IMR-90 (cell line): Measurements from ENCODE around the gene MRPL1. TPM values are rescaled to one million over a fixed set of nuclear protein-coding genes. Genes with fewer than 3 reads are reported as not detected.

ENCODE experiments used
- ATAC-seq: fragments of 200-7000 bp; cut with Tn5 transposase; 2 replicates; pipeline ENCODE4 v1.9.1; 2020; ENCODE audit warnings: low read depth, mild to moderate bottlenecking, moderate library complexity
- BruUV-seq: library from RNA; stranded (reverse); fragments of 400-500 nt; replicated peaks from 2 replicates; lab custom pipeline; 2021; lab: Mats Ljungman, UMichigan
- CTCF ChIA-PET: fragments of 300-600 bp; formaldehyde crosslinking; extraction: SDS; loops from one replicate; lab custom pipeline; 2021; ENCODE audit warnings: antibody characterized with exemption; lab: Yijun Ruan, JAX
- POLR2A ChIA-PET: fragments of 300-600 bp; sonication (Branson Sonifier 250); formaldehyde crosslinking; loops from one replicate; lab custom pipeline; 2022; ENCODE audit warnings: antibody characterized with exemption; ENCODE audit not compliant: unreplicated experiment; lab: Charles Lee
- DNase-seq: peaks from one replicate; pipeline ENCODE4 v3.0.0; 2013
- H2AFZ ChIP-seq: replicated peaks from 2 replicates; pipeline ENCODE3; 2013; ENCODE audit warnings: low read length, mild to moderate bottlenecking; ENCODE audit not compliant: poor library complexity
- H2AK5ac ChIP-seq: 2 replicates; pipeline ENCODE4 v1.6.1; 2013; ENCODE audit warnings: low read depth, low read length, inconsistent platforms
- H2AK9ac ChIP-seq: replicated peaks from 2 replicates; pipeline ENCODE3; 2013; ENCODE audit warnings: mild to moderate bottlenecking, low read depth, low read length, moderate library complexity; ENCODE audit not compliant: poor library complexity
- H2BK120ac ChIP-seq: 2 replicates; pipeline ENCODE4 v1.6.1; 2013; ENCODE audit warnings: low read depth, low read length, inconsistent platforms
- H2BK15ac ChIP-seq: 3 replicates; pipeline ENCODE4 v1.6.1; 2013; ENCODE audit warnings: low read depth, low read length, inconsistent platforms
- H2BK20ac ChIP-seq: 2 replicates; pipeline ENCODE4 v1.6.1; 2013; ENCODE audit warnings: low read depth, mild to moderate bottlenecking, inconsistent platforms, low read length, moderate library complexity
- H2BK5ac ChIP-seq: 2 replicates; pipeline ENCODE4 v1.6.1; 2013; ENCODE audit warnings: mild to moderate bottlenecking, low read depth, low read length, inconsistent platforms; ENCODE audit not compliant: poor library complexity, severe bottlenecking
- H3K14ac ChIP-seq: replicated peaks from 2 replicates; pipeline ENCODE4 v1.6.1; 2013; ENCODE audit warnings: low read depth, low read length, inconsistent platforms
- H3K18ac ChIP-seq: 2 replicates; pipeline ENCODE4 v1.6.1; 2013; ENCODE audit warnings: low read depth, low read length, control low read depth
- H3K23ac ChIP-seq: 2 replicates; pipeline ENCODE4 v1.6.1; 2013; ENCODE audit warnings: low read depth, low read length, inconsistent platforms
- H3K27ac ChIP-seq: 2 replicates; pipeline ENCODE4 v1.5.1; 2013; ENCODE audit warnings: mild to moderate bottlenecking, control low read depth, low read length; ENCODE audit not compliant: insufficient read depth
- H3K27me3 ChIP-seq: 2 replicates; pipeline ENCODE4 v1.6.1; 2013; ENCODE audit warnings: low read length; ENCODE audit not compliant: control insufficient read depth, insufficient read depth
- H3K36me3 ChIP-seq: 2 replicates; pipeline ENCODE4 v1.6.1; 2013; ENCODE audit warnings: low read length, mixed read lengths; ENCODE audit not compliant: control insufficient read depth, insufficient read depth
- H3K4ac ChIP-seq: 2 replicates; pipeline ENCODE4 v1.6.1; 2013; ENCODE audit warnings: low read depth, low read length, inconsistent platforms
- H3K4me1 ChIP-seq: 2 replicates; pipeline ENCODE4 v1.6.1; 2013; ENCODE audit warnings: low read length, mixed read lengths; ENCODE audit not compliant: control insufficient read depth, insufficient read depth
- H3K4me2 ChIP-seq: 2 replicates; pipeline ENCODE4 v1.6.1; 2013; ENCODE audit warnings: low read depth, mild to moderate bottlenecking, control low read depth, low read length, moderate library complexity
- H3K4me3 ChIP-seq: 2 replicates; pipeline ENCODE4 v1.5.1; 2013; ENCODE audit warnings: low read depth, mild to moderate bottlenecking, control low read depth, low read length, moderate library complexity; ENCODE audit not compliant: insufficient read depth
- H3K56ac ChIP-seq: 2 replicates; pipeline ENCODE4 v1.6.1; 2013; ENCODE audit warnings: low read length, inconsistent platforms; ENCODE audit not compliant: insufficient read depth; ENCODE audit errors: extremely low read depth
- H3K79me1 ChIP-seq, 2 experiments: 2 replicates each; pipeline ENCODE4 v1.6.1; 2013; ENCODE audit warnings: low read length in 2 of 2, inconsistent platforms in 1 of 2, low read depth in 1 of 2
- H3K9ac ChIP-seq: 2 replicates; pipeline ENCODE4 v1.6.1; 2013; ENCODE audit warnings: low read depth, low read length, control low read depth
- H3K9me1 ChIP-seq: 2 replicates; pipeline ENCODE4 v1.6.1; 2013; ENCODE audit warnings: low read length, inconsistent platforms; ENCODE audit not compliant: insufficient read depth
- H3K9me3 ChIP-seq: 2 replicates; pipeline ENCODE4 v1.6.1; 2013; ENCODE audit warnings: low read length; ENCODE audit not compliant: control insufficient read depth, insufficient read depth
- H4K20me1 ChIP-seq: 2 replicates; pipeline ENCODE4 v1.6.1; 2013; ENCODE audit warnings: low read length, inconsistent platforms; ENCODE audit not compliant: insufficient read depth
- H4K5ac ChIP-seq: 2 replicates; pipeline ENCODE4 v1.6.1; 2013; ENCODE audit warnings: mild to moderate bottlenecking, low read depth, low read length, control low read depth
- H4K8ac ChIP-seq, 2 experiments: 2 replicates each; pipeline ENCODE4 v1.6.1; 2013; ENCODE audit warnings: low read depth in 2 of 2, low read length in 2 of 2, control low read depth in 1 of 2, inconsistent platforms in 1 of 2
- H4K91ac ChIP-seq: 2 replicates; pipeline ENCODE4 v1.6.1; 2013; ENCODE audit warnings: low read depth, low read length, inconsistent platforms; ENCODE audit not compliant: insufficient read depth
- POLR2A ChIP-seq: IDR thresholded peaks from 2 replicates; pipeline ENCODE4 v1.6.1; 2012; ENCODE audit warnings: mild to moderate bottlenecking, low read depth, low read length
- RCOR1 ChIP-seq: IDR thresholded peaks from 2 replicates; pipeline ENCODE4 v1.6.1; 2012; ENCODE audit warnings: mild to moderate bottlenecking, low read length, improper control_type of control experiment; ENCODE audit not compliant: insufficient replicate concordance
- SMC3 ChIP-seq: fragments of 150-350 bp; IDR thresholded peaks from 2 replicates; pipeline ENCODE4 v1.6.1; 2016; ENCODE audit warnings: low read depth, mild to moderate bottlenecking, antibody characterized with exemption, low read length, moderate library complexity
- WGBS, 2 experiments: methylation state at CpG; one replicate each; pipeline versions ENCODE4 v1.1.5 to v1.1.7; 2013; ENCODE audit warnings: missing lambda C conversion rate in 2 of 2; ENCODE audit not compliant: insufficient read length in 1 of 2; ENCODE audit errors: extremely low coverage in 2 of 2; 5-methylcytosine and 5-hydroxymethylcytosine counted together
- dilution Hi-C: fragments of 300-500 bp; cut with HindIII; formaldehyde crosslinking; loops from one replicate; pipeline ENCODE4 v1.14.3; 2018; ENCODE audit warnings: low sequenced_read_pairs; ENCODE audit not compliant: unreplicated experiment
- in situ Hi-C: fragments of 300-500 bp; cut with MboI; formaldehyde crosslinking; loops from 3 replicates; pipeline ENCODE4 v1.14.3; 2019; ENCODE audit warnings: low sequenced_read_pairs, inconsistent platforms, mixed read lengths
- intact Hi-C: fragments of 100-400 bp; cut with micrococcal nuclease; formaldehyde crosslinking; loops from 2 replicates; pipeline ENCODE4 v1.10.0; 2022
- polyA plus RNA-seq, 3 experiments: library from polyadenylated mRNA; depleted of rRNA; stranded (reverse); fragments of >200 nt; gene quantifications; 2 replicates each; pipeline ENCODE4 v1.2.3, GENCODE V29; 2012; ENCODE audit warnings: low replicate concordance in 1 of 3
- total RNA-seq: library from RNA; depleted of rRNA; stranded (reverse); fragments of >200 nt; gene quantifications from 2 replicates; pipeline ENCODE4 v1.2.3, GENCODE V29; 2012

MRPL1 gene
- total and polyA plus RNA-seq, 2 of the 4 experiments (the other 2 are of a cell fraction): 13.4 to 22.5 TPM

- ChIA-PET POLR2A (no interaction called here), CTCF (no interaction called here)
- ATAC-seq (no peak), DNase-seq (no peak)
- TF ChIP-seq POLR2A: no peak
- TF ChIP-seq SMC3: no peak
- TF ChIP-seq RCOR1: no peak
- no peak overlapping the region for H2AFZ ChIP-seq
- BruUV-seq: no TSS peak
- H2BK20ac ChIP-seq: no peak overlapping the region
- in situ Hi-C loops (no loop called here), dilution Hi-C loops (no loop called here), intact Hi-C loops (loop anchor here (5.0 kb wide), 2 partner anchors 39 to 119 kb away; no protein-coding TSS in a partner anchor)
- no peak overlapping the region for H3K4me3 ChIP-seq
- H2BK15ac ChIP-seq: no peak overlapping the region
- no peak overlapping the region for H3K27ac ChIP-seq
- no peak overlapping the region for H2BK5ac ChIP-seq
- peaks cover 16% of the 10 kb centered on the region; the same call in 1 of the 2 replicates for H4K20me1 ChIP-seq
- H3K27me3 ChIP-seq: no peaks in the 10 kb centered on the region
- H3K9me3 ChIP-seq: no peaks in the 10 kb centered on the region
- peaks cover 2% of the 10 kb centered on the region for H3K4me1 ChIP-seq
- no peak overlapping the region for H3K23ac ChIP-seq
- no peaks in the 10 kb centered on the region for H3K9me1 ChIP-seq
- no peaks in the 10 kb centered on the region for H3K36me3 ChIP-seq
- peaks cover 8 to 20% of the 10 kb centered on the region in 2 experiments for H3K79me1 ChIP-seq
- no peak overlapping the region for H3K14ac ChIP-seq
- no CpG with 5 or more reads among the region's 2 CpGs for WGBS, 2 experiments
- H4K8ac ChIP-seq: no peak overlapping the region
- H3K9ac ChIP-seq: no peak overlapping the region
- no peak overlapping the region for H2AK9ac ChIP-seq
- H3K4ac ChIP-seq: no peak overlapping the region
- H2BK120ac ChIP-seq: no peak overlapping the region
- H2AK5ac ChIP-seq: no peak overlapping the region
- no peak overlapping the region for H4K91ac ChIP-seq
- H3K4me2 ChIP-seq: no peak overlapping the region
- H3K18ac ChIP-seq: no peak overlapping the region
- no peak overlapping the region for H3K56ac ChIP-seq
- no peak overlapping the region for H4K5ac ChIP-seq
Observed at GRCh38 chr4:77816546-77816945, 46.1 kb upstream of the MRPL1 start.
